ENCODE measurements around the gene CLEC10A. TPM values are rescaled to one million over a fixed set of nuclear protein-coding genes. Genes with fewer than 3 reads are reported as not detected.
"Not testable (repeated sequence)": the region's sequence is repeated elsewhere in the genome, so short reads cannot be mapped to it uniquely, and the experiment has no call there.

CLEC10A gene
- total RNA-seq, 1 donor from 2014 or later: not detected

GRCh38 chr17:7101531-7101930, 21.5 kb upstream of the CLEC10A start:
- TF ChIP-seq EZH2 (IDR thresholded peaks at IDR 0.05; ENCODE audit: insufficient read depth, low read length) (no peak), CTCF (IDR thresholded peaks at IDR 0.05; ENCODE audit: insufficient read depth, low read depth, low read length) (no peak)
- H3K4me3 ChIP-seq (ENCODE audit: insufficient read depth, low read depth, low read length): no peak overlapping the region
- H3K9me3 Mint-ChIP-seq (ENCODE audit: unreplicated experiment): peaks cover 10% of the 10 kb centered on the region
- H3K4me1 ChIP-seq (ENCODE audit: insufficient read depth, low read length): no peaks in the 10 kb centered on the region
- H3K4me3 Mint-ChIP-seq (ENCODE audit: unreplicated experiment): no peak overlapping the region
- H3K36me3 Mint-ChIP-seq (ENCODE audit: low read depth, unreplicated experiment): peaks cover 3% of the 10 kb centered on the region
- FAIRE-seq (no peak), DNase-seq (ENCODE audit: low read depth) (no peak)
- H3K27ac ChIP-seq (ENCODE audit: low read depth, low read length): no peak overlapping the region
- H3K9ac ChIP-seq (ENCODE audit: low read length): no peak overlapping the region
- H2AFZ ChIP-seq (ENCODE audit: low read depth, low read length): no peak overlapping the region
- H3K27ac Mint-ChIP-seq (ENCODE audit: unreplicated experiment): no peak overlapping the region
- no peaks in the 10 kb centered on the region for H3K9me3 ChIP-seq (ENCODE audit: insufficient read depth, low read depth, low read length)
- H3K79me2 ChIP-seq (ENCODE audit: insufficient read depth, low read length): no peaks in the 10 kb centered on the region
- H3K4me1 Mint-ChIP-seq (ENCODE audit: low read depth, unreplicated experiment): no peaks in the 10 kb centered on the region
- H3K27me3 Mint-ChIP-seq (ENCODE audit: low read depth, unreplicated experiment): peaks cover 37% of the 10 kb centered on the region
- H3K27me3 ChIP-seq (ENCODE audit: insufficient read depth, low read length): peaks cover 30% of the 10 kb centered on the region
- H3K4me2 ChIP-seq (ENCODE audit: low read length): no peak overlapping the region
- H4K20me1 ChIP-seq (ENCODE audit: insufficient read depth, low read length): no peaks in the 10 kb centered on the region
- H3K36me3 ChIP-seq (ENCODE audit: insufficient read depth, low read length): no peaks in the 10 kb centered on the region

GRCh38 chr17:7100641-7101379, 20.8 kb upstream of the CLEC10A start:
- not testable (repeated sequence) for DNase-seq (ENCODE audit: low read depth); H3K79me2 ChIP-seq (ENCODE audit: insufficient read depth, low read length); FAIRE-seq; H3K4me3 ChIP-seq (ENCODE audit: insufficient read depth, low read depth, low read length); H3K4me3 Mint-ChIP-seq (ENCODE audit: unreplicated experiment); H3K4me1 Mint-ChIP-seq (ENCODE audit: low read depth, unreplicated experiment); H3K9ac ChIP-seq (ENCODE audit: low read length); H3K27ac Mint-ChIP-seq (ENCODE audit: unreplicated experiment); H3K4me1 ChIP-seq (ENCODE audit: insufficient read depth, low read length); H2AFZ ChIP-seq (ENCODE audit: low read depth, low read length); H3K27ac ChIP-seq (ENCODE audit: low read depth, low read length); H3K4me2 ChIP-seq (ENCODE audit: low read length); H3K36me3 ChIP-seq (ENCODE audit: insufficient read depth, low read length); H3K36me3 Mint-ChIP-seq (ENCODE audit: low read depth, unreplicated experiment); H3K9me3 ChIP-seq (ENCODE audit: insufficient read depth, low read depth, low read length); H4K20me1 ChIP-seq (ENCODE audit: insufficient read depth, low read length)
- peaks cover 11% of the 10 kb centered on the region for H3K9me3 Mint-ChIP-seq (ENCODE audit: unreplicated experiment)
- peaks cover 30% of the 10 kb centered on the region for H3K27me3 ChIP-seq (ENCODE audit: insufficient read depth, low read length)
- H3K27me3 Mint-ChIP-seq (ENCODE audit: low read depth, unreplicated experiment): peaks cover 37% of the 10 kb centered on the region

- peaks cover 47% of the 10 kb centered on the region for H3K27me3 Mint-ChIP-seq (ENCODE audit: low read depth, unreplicated experiment)
- Histone ChIP-seq H3K4me3 (ENCODE audit: insufficient read depth, low read depth, low read length) (no peak overlapping the region), H3K9ac (ENCODE audit: low read length) (no peak overlapping the region), H3K36me3 (ENCODE audit: insufficient read depth, low read length) (no peaks in the 10 kb centered on the region), H3K79me2 (ENCODE audit: insufficient read depth, low read length) (no peaks in the 10 kb centered on the region), H3K4me1 (ENCODE audit: insufficient read depth, low read length) (no peaks in the 10 kb centered on the region), H2AFZ (ENCODE audit: low read depth, low read length) (no peak overlapping the region), H3K27me3 (ENCODE audit: insufficient read depth, low read length) (peaks cover 32% of the 10 kb centered on the region), H3K4me2 (ENCODE audit: low read length) (no peak overlapping the region), H3K27ac (ENCODE audit: low read depth, low read length) (no peak overlapping the region), H3K9me3 (ENCODE audit: insufficient read depth, low read depth, low read length) (no peaks in the 10 kb centered on the region), H4K20me1 (ENCODE audit: insufficient read depth, low read length) (no peaks in the 10 kb centered on the region)
- peaks cover 3% of the 10 kb centered on the region for H3K36me3 Mint-ChIP-seq (ENCODE audit: low read depth, unreplicated experiment)
- no peak for TF ChIP-seq EZH2 (IDR thresholded peaks at IDR 0.05; ENCODE audit: insufficient read depth, low read length)
- no peak for TF ChIP-seq CTCF (IDR thresholded peaks at IDR 0.05; ENCODE audit: insufficient read depth, low read depth, low read length)
- H3K9me3 Mint-ChIP-seq (ENCODE audit: unreplicated experiment): peaks cover 12% of the 10 kb centered on the region
- FAIRE-seq: no peak
- no peaks in the 10 kb centered on the region for H3K4me1 Mint-ChIP-seq (ENCODE audit: low read depth, unreplicated experiment)
- H3K27ac Mint-ChIP-seq (ENCODE audit: unreplicated experiment): no peak overlapping the region
- H3K4me3 Mint-ChIP-seq (ENCODE audit: unreplicated experiment): no peak overlapping the region
- DNase-seq (ENCODE audit: low read depth): no peak
Measured at GRCh38 chr17:7098802-7099459, 18.9 kb upstream of the CLEC10A start.
